Uterus (tissue), 4 donors: ENCODE measurements around the gene ZFP1. TPM values are rescaled to one million over a fixed set of nuclear protein-coding genes. Genes with fewer than 3 reads are reported as not detected.

ENCODE experiments used
- DNase-seq, 2 donors: peaks; one replicate each; pipeline ENCODE4 v3.0.0-alpha.2; 2019 to 2020
- H3K27ac ChIP-seq, 2 donors: fragments of 200-600 bp; sonication (generic); 1 replicate in 1 of 2; 2 replicates in 1 of 2; pipeline ENCODE4 v1.5.1; 2016 to 2018
- H3K27me3 ChIP-seq, 2 donors: fragments of 200-600 bp; sonication (generic); one replicate each; pipeline ENCODE4 v1.5.1; 2018 to 2019; ENCODE audit warnings: control low read depth in 1 of 2
- H3K36me3 ChIP-seq, 2 donors: fragments of 200-600 bp; sonication (generic); one replicate each; pipeline ENCODE4 v1.5.1; 2019; ENCODE audit warnings: control low read depth in 1 of 2
- H3K4me1 ChIP-seq, 2 donors: fragments of 200-600 bp; sonication (generic); one replicate each; pipeline ENCODE4 v1.5.1; 2018 to 2019; ENCODE audit warnings: control low read depth in 1 of 2
- H3K4me3 ChIP-seq, 2 donors: fragments of 200-600 bp; sonication (generic); 1 replicate in 1 of 2; 2 replicates in 1 of 2; pipeline ENCODE4 v1.5.1; 2018 to 2019; ENCODE audit warnings: mild to moderate bottlenecking in 1 of 2
- H3K9me3 ChIP-seq, 2 donors: fragments of 200-600 bp; sonication (generic); one replicate each; pipeline ENCODE4 v1.5.1; 2019; ENCODE audit warnings: control low read depth in 1 of 2
- CTCF ChIP-seq, 4 experiments: fragments of 200-600 bp in 2 of 4; fragments of 450-650 bp in 2 of 4; sonication (generic) in 2 of 4; IDR thresholded peaks; one replicate each; pipeline ENCODE4 v1.5.1; 2016 to 2019; ENCODE audit warnings: antibody characterized with exemption in 4 of 4, mild to moderate bottlenecking in 2 of 4, moderate library complexity in 1 of 4
- POLR2A ChIP-seq, 2 donors: fragments of 450-650 bp; IDR thresholded peaks; one replicate each; pipeline ENCODE4 v1.6.1; 2016; ENCODE audit warnings: antibody characterized with exemption in 2 of 2, mild to moderate bottlenecking in 1 of 2, moderate library complexity in 1 of 2
- intact Hi-C: fragments of 100-400 bp; cut with DNase I; formaldehyde crosslinking; loops from one replicate; pipeline ENCODE4 v1.15.1; 2023; ENCODE audit warnings: low total_unique reads
- total RNA-seq, 4 donors: library from RNA; depleted of rRNA in 3 of 4; stranded (reverse); fragments of >200 nt in 3 of 4; gene quantifications; one replicate each; pipeline versions ENCODE4 v1.1.0 to v1.2.4, GENCODE V29; 2014 to 2023
- donor health status: DM: yes; HTN: yes; CAD: no.

ZFP1 gene
- total RNA-seq, 4 donors from 2014 or later, result 5.9 to 39.7 (median 16.2) TPM

- no peak overlapping the region for H3K27ac ChIP-seq
- no peaks in the 10 kb centered on the region for H3K4me1 ChIP-seq
- H3K36me3 ChIP-seq, result no peaks in the 10 kb centered on the region
- no peak for TF ChIP-seq POLR2A (IDR thresholded peaks at IDR 0.05)
- no peak for TF ChIP-seq CTCF (IDR thresholded peaks at IDR 0.05)
- no peak for DNase-seq
- no peaks in the 10 kb centered on the region for H3K9me3 ChIP-seq
- intact Hi-C loops, result no loop called here
- no peaks in the 10 kb centered on the region for H3K27me3 ChIP-seq
- no peak overlapping the region for H3K4me3 ChIP-seq
Observed at GRCh38 chr16:75138636-75139035, 9.7 kb upstream of the ZFP1 start.

GRCh38 chr16:75139498-75139897 lies 8.8 kb upstream of the ZFP1 start:
- Histone ChIP-seq H3K9me3 (no peaks in the 10 kb centered on the region), H3K27me3 (no peaks in the 10 kb centered on the region), H3K36me3 (no peaks in the 10 kb centered on the region), H3K4me1 (no peaks in the 10 kb centered on the region), H3K4me3 (no peak overlapping the region), H3K27ac (no peak overlapping the region)
- intact Hi-C loops, result no loop called here
- TF ChIP-seq CTCF (IDR thresholded peaks at IDR 0.05) (no peak), POLR2A (IDR thresholded peaks at IDR 0.05) (no peak)
- DNase-seq, result no peak

- TF ChIP-seq POLR2A (IDR thresholded peaks at IDR 0.05) (no peak), CTCF (IDR thresholded peaks at IDR 0.05) (no peak)
- intact Hi-C loops, result no loop called here
Observed at GRCh38 chr16:75143941-75144340, 4.4 kb upstream of the ZFP1 start.

GRCh38 chr16:75147968-75148310 lies 385 bp upstream of the ZFP1 start:
- no peak for DNase-seq
- intact Hi-C loops, result no loop called here
- Histone ChIP-seq H3K9me3 (no peaks in the 10 kb centered on the region), H3K36me3 (no peaks in the 10 kb centered on the region), H3K27ac (peak overlapping the region; percentile 96 to 98), H3K4me3 (peak overlapping the region; percentile 76 to 95), H3K27me3 (no peaks in the 10 kb centered on the region), H3K4me1 (no peaks in the 10 kb centered on the region)
- TF ChIP-seq POLR2A (IDR thresholded peaks at IDR 0.05) (no peak), CTCF (IDR thresholded peaks at IDR 0.05) (no peak)

More at GRCh38 chr16:75143941-75144340, 4.4 kb upstream of the ZFP1 start:
- Histone ChIP-seq H3K4me1 (no peaks in the 10 kb centered on the region), H3K4me3 (no peak overlapping the region), H3K27me3 (no peaks in the 10 kb centered on the region), H3K27ac (no peak overlapping the region), H3K36me3 (no peaks in the 10 kb centered on the region), H3K9me3 (no peaks in the 10 kb centered on the region)
- DNase-seq, result no peak

- TF ChIP-seq CTCF (IDR thresholded peaks at IDR 0.05) (no peak), POLR2A (IDR thresholded peaks at IDR 0.05) (no peak)
- H3K4me1 ChIP-seq, result no peaks in the 10 kb centered on the region
- intact Hi-C loops, result no loop called here
- no peak overlapping the region for H3K27ac ChIP-seq
- DNase-seq, result no peak
- H3K36me3 ChIP-seq, result no peaks in the 10 kb centered on the region
- H3K27me3 ChIP-seq, result no peaks in the 10 kb centered on the region
- H3K9me3 ChIP-seq, result no peaks in the 10 kb centered on the region
- H3K4me3 ChIP-seq, result no peak overlapping the region
Observed at GRCh38 chr16:75151798-75152197, 3.5 kb downstream of the ZFP1 start.
